Endodermal cell (in vitro differentiated cells): ENCODE measurements around the gene EPHA2. TPM values are rescaled to one million over a fixed set of nuclear protein-coding genes. Genes with fewer than 3 reads are reported as not detected.

Experiments used
- DNase-seq: peaks from one replicate; pipeline ENCODE4 v3.0.0-alpha.2; 2017
- H3K27ac ChIP-seq: 2 replicates; pipeline ENCODE4 v1.5.1; 2013; ENCODE audit warnings: mild to moderate bottlenecking, low read depth, low read length, moderate library complexity
- H3K27me3 ChIP-seq: 2 replicates; pipeline ENCODE4 v1.6.1; 2013; ENCODE audit warnings: mild to moderate bottlenecking, low read length, moderate library complexity; ENCODE audit not compliant: insufficient read depth, control insufficient read depth, poor library complexity, severe bottlenecking
- H3K36me3 ChIP-seq: 2 replicates; pipeline ENCODE4 v1.7.0; 2013; ENCODE audit warnings: mild to moderate bottlenecking, low read length, moderate library complexity; ENCODE audit not compliant: control insufficient read depth, insufficient read depth
- H3K4me1 ChIP-seq: one replicate; pipeline ENCODE4 v1.7.0; 2013; ENCODE audit warnings: low read length; ENCODE audit not compliant: control insufficient read depth, insufficient read depth
- H3K4me3 ChIP-seq: 2 replicates; pipeline ENCODE4 v1.5.1; 2013; ENCODE audit warnings: mild to moderate bottlenecking, low read length, moderate library complexity
- H3K9ac ChIP-seq: 2 replicates; pipeline ENCODE4 v1.6.1; 2013; ENCODE audit warnings: mild to moderate bottlenecking, low read length, moderate library complexity; ENCODE audit not compliant: poor library complexity, severe bottlenecking; ENCODE audit errors: extremely low read depth
- H3K9me3 ChIP-seq: 2 replicates; pipeline ENCODE4 v1.6.1; 2013; ENCODE audit warnings: mild to moderate bottlenecking, low read length, moderate library complexity; ENCODE audit not compliant: control insufficient read depth
- H3K27ac Mint-ChIP-seq: 2 replicates; pipeline ENCODE4 v1.8.0; 2020; ENCODE audit warnings: mixed read lengths
- H3K27me3 Mint-ChIP-seq: 2 replicates; pipeline ENCODE4 v1.8.0; 2021; ENCODE audit warnings: mild to moderate bottlenecking, mixed read lengths; ENCODE audit not compliant: insufficient read depth
- H3K36me3 Mint-ChIP-seq: 2 replicates; pipeline ENCODE4 v1.8.0; 2020; ENCODE audit warnings: low read depth, mixed read lengths
- H3K4me1 Mint-ChIP-seq: 2 replicates; pipeline ENCODE4 v1.8.0; 2020; ENCODE audit warnings: mixed read lengths
- H3K4me3 Mint-ChIP-seq: 2 replicates; pipeline ENCODE4 v1.8.0; 2020; ENCODE audit warnings: mild to moderate bottlenecking, moderate library complexity, mixed read lengths
- H3K9me3 Mint-ChIP-seq: 2 replicates; pipeline ENCODE4 v1.8.0; 2020; ENCODE audit warnings: mild to moderate bottlenecking, mixed read lengths
- WGBS, 2 experiments: methylation state at CpG; one replicate each; pipeline versions ENCODE4 v1.1.5 to v1.1.7; 2013; ENCODE audit warnings: missing lambda C conversion rate in 2 of 2, mixed read lengths in 1 of 2; ENCODE audit not compliant: insufficient coverage in 1 of 2, insufficient read length in 1 of 2; 5-methylcytosine and 5-hydroxymethylcytosine counted together
- total RNA-seq, 2 donors: library from RNA; stranded (reverse); fragmentation: NEBNext Ultra II Directional in 1 of 2; extraction: Animal tissue kit (Norgen Biotek cat#: 25700) in 1 of 2; gene quantifications; 2 replicates in 1 of 2; 3 replicates in 1 of 2; pipeline ENCODE4 v1.2.1, GENCODE V29; 2021
- TF ChIP-seq, protein P1 (sequence below): fragments of 200-600 bp; sonication (generic); conservative IDR thresholded peaks from 2 replicates; pipeline ENCODE4 v1.5.0; 2021; ENCODE audit warnings: antibody characterized with exemption, mild to moderate bottlenecking

Gene EPHA2
- total RNA-seq, 2 donors from 2014 or later, result 56.5 to 64.3 TPM

DNA sequence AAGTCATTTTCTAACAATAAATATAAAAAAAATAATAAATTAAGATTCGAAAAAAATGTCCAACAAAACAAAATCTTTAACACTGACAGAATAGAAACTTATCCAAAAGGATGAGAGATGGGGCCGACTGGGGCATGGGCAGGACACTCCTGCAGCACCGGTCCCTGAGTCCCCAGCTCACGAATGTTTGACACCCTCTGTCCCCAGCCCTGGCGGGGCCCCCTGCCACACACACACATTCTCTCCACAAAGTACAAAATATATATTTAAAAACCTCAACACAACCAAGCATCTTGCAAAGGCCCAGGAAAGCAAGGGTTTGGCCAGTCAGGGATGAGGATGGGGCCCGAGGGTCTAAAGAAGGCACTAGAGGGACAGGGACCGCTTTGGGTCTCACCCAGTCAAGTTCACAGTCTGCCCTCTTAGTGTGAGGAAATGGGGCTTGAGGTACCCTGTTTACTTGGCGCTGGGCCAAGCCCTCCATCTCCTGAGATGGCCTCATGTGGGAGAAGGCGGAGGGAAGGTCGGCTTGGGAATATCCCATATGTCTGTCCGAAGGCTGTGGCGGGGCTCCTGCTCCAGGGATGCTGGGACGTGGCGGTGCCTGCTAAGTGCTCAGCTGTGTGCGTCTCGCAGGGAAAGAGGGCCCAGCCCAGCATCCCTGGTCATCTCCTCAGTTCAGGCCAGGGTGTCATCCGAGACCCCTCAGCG lies 31.3 kb downstream of the EPHA2 start:
- peaks cover 14% of the 10 kb centered on the region for H3K4me1 ChIP-seq
- H3K4me3 ChIP-seq, result no peak overlapping the region
- Mint-ChIP-seq H3K36me3 (peaks cover 53% of the 10 kb centered on the region), H3K27me3 (no peaks in the 10 kb centered on the region), H3K9me3 (no peaks in the 10 kb centered on the region), H3K27ac (peak overlapping the region; percentile 30), H3K4me1 (peaks cover 34% of the 10 kb centered on the region), H3K4me3 (no peak overlapping the region)
- no peaks in the 10 kb centered on the region for H3K27me3 ChIP-seq
- 96% methylated on average over 16 to 18 of the region's 18 CpGs for WGBS, 2 experiments
- H3K36me3 ChIP-seq, result peaks cover 68% of the 10 kb centered on the region
- H3K9ac ChIP-seq, result no peak overlapping the region
- no peak overlapping the region for H3K27ac ChIP-seq
- H3K9me3 ChIP-seq, result no peaks in the 10 kb centered on the region
- TF ChIP-seq, protein P1, sequence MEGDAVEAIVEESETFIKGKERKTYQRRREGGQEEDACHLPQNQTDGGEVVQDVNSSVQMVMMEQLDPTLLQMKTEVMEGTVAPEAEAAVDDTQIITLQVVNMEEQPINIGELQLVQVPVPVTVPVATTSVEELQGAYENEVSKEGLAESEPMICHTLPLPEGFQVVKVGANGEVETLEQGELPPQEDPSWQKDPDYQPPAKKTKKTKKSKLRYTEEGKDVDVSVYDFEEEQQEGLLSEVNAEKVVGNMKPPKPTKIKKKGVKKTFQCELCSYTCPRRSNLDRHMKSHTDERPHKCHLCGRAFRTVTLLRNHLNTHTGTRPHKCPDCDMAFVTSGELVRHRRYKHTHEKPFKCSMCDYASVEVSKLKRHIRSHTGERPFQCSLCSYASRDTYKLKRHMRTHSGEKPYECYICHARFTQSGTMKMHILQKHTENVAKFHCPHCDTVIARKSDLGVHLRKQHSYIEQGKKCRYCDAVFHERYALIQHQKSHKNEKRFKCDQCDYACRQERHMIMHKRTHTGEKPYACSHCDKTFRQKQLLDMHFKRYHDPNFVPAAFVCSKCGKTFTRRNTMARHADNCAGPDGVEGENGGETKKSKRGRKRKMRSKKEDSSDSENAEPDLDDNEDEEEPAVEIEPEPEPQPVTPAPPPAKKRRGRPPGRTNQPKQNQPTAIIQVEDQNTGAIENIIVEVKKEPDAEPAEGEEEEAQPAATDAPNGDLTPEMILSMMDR, result no peak
- DNase-seq, result peak; percentile 42

DNA sequence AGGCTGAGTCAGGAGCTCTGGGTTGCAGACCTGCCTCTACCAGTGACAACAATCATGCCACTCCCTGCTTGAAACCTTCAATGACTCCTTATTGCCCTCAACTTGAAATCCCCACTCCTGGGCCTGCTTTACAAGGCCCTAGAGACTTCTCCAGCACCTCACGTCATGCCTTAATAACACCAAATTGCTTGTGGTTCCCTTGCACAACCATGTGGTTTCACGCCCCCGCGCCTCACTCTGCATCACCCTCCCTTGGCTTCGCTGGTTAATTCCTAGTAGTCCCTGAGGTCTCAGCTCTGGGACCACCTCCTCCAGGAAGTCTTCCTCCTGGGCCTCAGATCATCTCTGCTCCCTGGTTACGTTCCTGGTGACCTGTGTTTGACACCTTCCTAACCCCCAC lies 33.0 kb downstream of the EPHA2 start:
- no peak overlapping the region for H3K4me3 ChIP-seq
- Mint-ChIP-seq H3K4me1 (peaks cover 46% of the 10 kb centered on the region), H3K27me3 (no peaks in the 10 kb centered on the region), H3K27ac (peak overlapping the region; percentile 91), H3K36me3 (peaks cover 41% of the 10 kb centered on the region), H3K4me3 (no peak overlapping the region), H3K9me3 (no peaks in the 10 kb centered on the region)
- DNase-seq, result peak; percentile 40
- peaks cover 16% of the 10 kb centered on the region for H3K4me1 ChIP-seq
- H3K27me3 ChIP-seq, result no peaks in the 10 kb centered on the region
- whole genome bisulfite sequencing, 2 experiments, result 93 to 94% methylated on average over 5 to 6 of the region's 6 CpGs
- peak overlapping the region; percentile 30 for H3K9ac ChIP-seq
- TF ChIP-seq, protein P1, result no peak
- H3K9me3 ChIP-seq, result no peaks in the 10 kb centered on the region
- peaks cover 52% of the 10 kb centered on the region for H3K36me3 ChIP-seq
- H3K27ac ChIP-seq, result no peak overlapping the region

DNA sequence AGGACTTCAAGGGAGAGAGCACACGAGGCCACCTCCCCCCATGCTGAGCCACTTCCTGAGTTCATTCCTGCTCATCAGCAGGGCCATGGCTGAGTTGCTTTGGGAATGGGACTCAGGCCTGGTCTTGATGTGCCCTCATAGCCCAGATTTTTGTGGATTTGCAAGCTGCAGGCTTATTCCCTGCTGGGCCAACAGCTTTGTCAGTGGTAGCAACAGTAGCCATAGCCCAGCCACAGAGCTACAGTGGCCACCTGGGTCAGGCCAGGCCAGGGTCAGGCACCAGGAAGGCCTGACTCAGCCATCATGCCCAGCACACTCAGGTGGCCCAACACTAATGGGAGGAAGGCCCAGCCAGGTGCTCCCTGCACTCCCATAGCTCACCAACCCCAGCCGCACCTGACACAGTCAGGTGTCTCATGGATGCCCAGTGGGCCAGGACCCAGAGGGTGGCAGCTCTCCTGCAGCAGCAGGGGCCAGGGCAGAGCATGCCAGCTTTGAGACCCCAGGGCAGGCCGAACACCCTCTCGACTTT lies 33.5 kb downstream of the EPHA2 start:
- Mint-ChIP-seq H3K27ac (peak overlapping the region; percentile 91), H3K4me3 (no peak overlapping the region), H3K36me3 (peaks cover 37% of the 10 kb centered on the region), H3K9me3 (no peaks in the 10 kb centered on the region), H3K4me1 (peaks cover 51% of the 10 kb centered on the region), H3K27me3 (no peaks in the 10 kb centered on the region)
- peaks cover 16% of the 10 kb centered on the region for H3K4me1 ChIP-seq
- H3K36me3 ChIP-seq, result peaks cover 47% of the 10 kb centered on the region
- no peaks in the 10 kb centered on the region for H3K27me3 ChIP-seq
- DNase-seq, result peak; percentile 78
- no peak overlapping the region for H3K4me3 ChIP-seq
- H3K9ac ChIP-seq, result peak overlapping the region; percentile 35
- WGBS, 2 experiments, result 84% methylated on average over 4 of the region's 4 CpGs; no CpG with 5 or more reads in 1 of the 2 experiments
- H3K27ac ChIP-seq, result no peak overlapping the region
- H3K9me3 ChIP-seq, result no peaks in the 10 kb centered on the region
- TF ChIP-seq, protein P1, result no peak
